ACC112 (cell line): Measurements from ENCODE around the gene SLCO3A1.

Experiments
- H2AFZ ChIP-seq: fragments of 200-600 bp; sonication (generic); one replicate; pipeline ENCODE4 v1.6.0; 2017; ENCODE audit warnings: antibody characterized with exemption, low read length; ENCODE audit not compliant: unreplicated experiment
- H3K27ac ChIP-seq: fragments of 200-600 bp; sonication (generic); 2 replicates; pipeline ENCODE4 v1.5.1; 2014; ENCODE audit warnings: low read depth, mild to moderate bottlenecking, antibody characterized with exemption, low read length, moderate library complexity
- H3K27me3 ChIP-seq: fragments of 200-600 bp; sonication (generic); 2 replicates; pipeline ENCODE4 v1.6.1; 2014; ENCODE audit warnings: mild to moderate bottlenecking, antibody characterized with exemption, low read length, moderate library complexity, mixed read lengths; ENCODE audit not compliant: insufficient read depth
- H3K36me3 ChIP-seq: fragments of 200-600 bp; sonication (generic); 2 replicates; pipeline ENCODE4 v1.6.1; 2016; ENCODE audit warnings: mild to moderate bottlenecking, antibody characterized with exemption, low read length, moderate library complexity, mixed read lengths; ENCODE audit not compliant: insufficient read depth
- H3K4me1 ChIP-seq: fragments of 200-600 bp; sonication (generic); one replicate; pipeline ENCODE4 v1.6.1; 2016; ENCODE audit warnings: low read length, mixed read lengths; ENCODE audit not compliant: insufficient read depth, unreplicated experiment, control insufficient read depth
- H3K4me3 ChIP-seq: fragments of 200-600 bp; sonication (generic); 2 replicates; pipeline ENCODE4 v1.5.1; 2014; ENCODE audit warnings: mild to moderate bottlenecking, low read depth, low read length
- H3K79me2 ChIP-seq: fragments of 200-600 bp; sonication (generic); one replicate; pipeline ENCODE4 v1.6.0; 2016; ENCODE audit warnings: low read length; ENCODE audit not compliant: control insufficient read depth, unreplicated experiment, insufficient read depth

Gene SLCO3A1

DNA sequence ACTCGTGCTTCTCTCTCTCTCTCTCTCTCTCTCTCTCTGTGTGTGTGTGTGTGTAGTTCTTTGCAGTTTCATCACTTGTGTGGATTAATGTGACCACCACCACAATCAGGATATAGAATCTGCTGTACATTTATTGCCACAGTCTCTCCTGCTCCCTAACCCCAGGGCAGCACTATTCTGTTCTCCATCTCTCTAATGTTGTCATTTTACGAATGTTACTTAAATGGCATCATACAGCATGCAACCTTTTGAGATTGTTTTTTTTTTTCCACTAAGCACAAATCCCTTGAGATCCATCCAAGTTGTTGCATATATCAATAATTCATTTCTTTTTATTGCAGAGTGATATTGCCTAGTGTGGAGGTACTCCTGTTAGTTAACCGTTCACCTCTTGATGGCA is 26.9 kb downstream of the SLCO3A1 start:
- no peak overlapping the region for H3K4me3 ChIP-seq

DNA sequence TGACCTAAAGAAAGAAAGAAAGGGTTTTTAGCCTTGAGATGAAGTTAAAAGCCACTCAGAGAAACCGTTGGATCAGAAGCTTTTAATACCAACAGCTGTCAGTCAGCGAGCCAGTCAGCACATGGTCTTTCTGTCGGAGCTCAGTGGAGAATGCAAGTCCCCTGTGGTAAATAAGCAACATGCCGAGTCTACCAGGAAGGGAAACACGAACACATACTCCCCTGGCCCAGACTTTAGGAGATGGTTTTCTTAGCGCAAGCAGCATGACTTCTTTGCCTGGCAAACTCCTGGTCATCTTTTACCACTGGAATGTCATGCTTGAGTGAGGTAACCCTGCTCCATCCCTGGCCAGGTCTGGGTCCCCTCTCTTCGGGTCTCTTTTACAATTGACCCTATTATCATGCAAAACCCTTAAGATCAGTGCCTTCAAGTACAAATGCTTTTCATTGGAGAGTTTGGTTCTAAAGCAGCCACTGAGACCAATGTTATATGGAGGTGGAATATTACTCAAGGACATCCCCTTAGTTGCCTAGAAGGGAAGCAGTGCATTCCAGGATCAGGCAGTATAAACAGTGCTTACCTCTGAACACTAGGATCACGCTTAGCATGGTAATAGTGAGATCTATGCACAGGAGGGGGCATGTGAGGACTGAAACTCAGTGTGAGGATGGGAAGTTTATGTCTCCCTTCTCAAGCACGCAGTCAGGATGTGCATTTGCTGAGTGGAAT is 28.2 kb downstream of the SLCO3A1 start:
- Histone ChIP-seq H2AFZ (no peak overlapping the region), H3K36me3 (no peaks in the 10 kb centered on the region), H3K4me3 (no peak overlapping the region), H3K4me1 (no peaks in the 10 kb centered on the region), H3K27me3 (no peaks in the 10 kb centered on the region), H3K79me2 (peaks cover 5% of the 10 kb centered on the region), H3K27ac (no peak overlapping the region)

More for the DNA sequence above, 26.9 kb downstream of the SLCO3A1 start:
- Histone ChIP-seq H3K4me1 (no peaks in the 10 kb centered on the region), H3K27ac (no peak overlapping the region), H3K79me2 (peaks cover 5% of the 10 kb centered on the region), H3K27me3 (no peaks in the 10 kb centered on the region), H2AFZ (no peak overlapping the region), H3K36me3 (no peaks in the 10 kb centered on the region)

DNA sequence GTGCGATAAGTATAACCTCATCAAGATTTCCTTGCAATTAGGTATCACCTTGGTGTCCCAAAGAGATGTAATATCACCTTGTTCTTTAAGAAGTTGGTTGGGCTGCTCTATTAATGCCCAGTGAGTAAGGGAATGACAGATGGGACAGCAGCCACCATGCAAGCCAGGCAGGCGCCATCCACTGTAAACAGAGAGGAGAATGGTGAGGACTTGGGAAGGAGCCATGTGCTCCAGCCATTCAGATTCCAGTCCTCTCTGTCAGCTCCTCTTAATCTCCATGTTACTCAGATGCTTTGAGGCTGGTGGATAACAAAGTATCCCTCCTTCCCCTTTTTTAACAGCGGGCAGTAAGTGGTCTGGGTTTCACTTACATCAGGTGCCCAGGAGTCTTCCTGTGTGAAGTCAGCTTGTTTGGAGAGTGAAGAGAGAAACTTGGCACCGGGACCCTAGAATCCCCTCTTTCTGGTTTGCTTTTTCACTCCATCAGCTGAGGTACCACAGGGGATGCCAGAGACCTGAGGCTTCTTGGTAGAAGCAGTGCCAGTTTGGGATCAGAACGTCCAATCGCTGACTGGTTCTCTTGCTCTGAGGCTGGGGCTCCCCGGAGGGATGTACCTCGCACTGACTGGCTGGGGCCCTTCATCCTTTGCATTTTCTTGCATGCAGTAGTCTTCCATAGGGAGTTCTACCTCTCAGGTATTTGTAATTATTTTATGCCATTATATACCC is 29.5 kb downstream of the SLCO3A1 start:
- H3K27ac ChIP-seq: no peak overlapping the region
- no peak overlapping the region for H3K4me3 ChIP-seq
- no peak overlapping the region for H2AFZ ChIP-seq
- H3K27me3 ChIP-seq: no peaks in the 10 kb centered on the region
- no peaks in the 10 kb centered on the region for H3K36me3 ChIP-seq
- peaks cover 10% of the 10 kb centered on the region for H3K79me2 ChIP-seq
- H3K4me1 ChIP-seq: no peaks in the 10 kb centered on the region

DNA sequence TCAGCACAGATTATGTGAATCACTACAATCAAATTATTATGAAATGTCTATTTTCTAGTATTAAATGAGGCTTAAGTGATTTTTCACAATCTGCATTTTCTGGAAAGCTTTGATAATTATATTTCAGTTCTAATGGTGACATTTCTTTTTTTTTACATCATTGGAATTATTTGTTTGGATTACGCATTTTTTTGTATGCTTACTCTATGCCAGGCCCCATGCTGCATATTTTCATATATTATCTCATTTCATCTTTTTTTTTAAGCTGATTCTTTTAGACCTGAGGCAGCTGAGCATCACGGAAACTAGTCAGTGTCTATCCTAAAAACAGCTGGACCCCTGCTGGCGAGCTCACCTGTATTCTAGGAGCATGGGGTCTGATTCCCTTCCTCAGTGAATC is 31.1 kb downstream of the SLCO3A1 start:
- Histone ChIP-seq H3K79me2 (peaks cover 13% of the 10 kb centered on the region), H3K4me3 (no peak overlapping the region), H3K27me3 (no peaks in the 10 kb centered on the region), H3K36me3 (no peaks in the 10 kb centered on the region), H3K27ac (no peak overlapping the region), H3K4me1 (no peaks in the 10 kb centered on the region), H2AFZ (no peak overlapping the region)

DNA sequence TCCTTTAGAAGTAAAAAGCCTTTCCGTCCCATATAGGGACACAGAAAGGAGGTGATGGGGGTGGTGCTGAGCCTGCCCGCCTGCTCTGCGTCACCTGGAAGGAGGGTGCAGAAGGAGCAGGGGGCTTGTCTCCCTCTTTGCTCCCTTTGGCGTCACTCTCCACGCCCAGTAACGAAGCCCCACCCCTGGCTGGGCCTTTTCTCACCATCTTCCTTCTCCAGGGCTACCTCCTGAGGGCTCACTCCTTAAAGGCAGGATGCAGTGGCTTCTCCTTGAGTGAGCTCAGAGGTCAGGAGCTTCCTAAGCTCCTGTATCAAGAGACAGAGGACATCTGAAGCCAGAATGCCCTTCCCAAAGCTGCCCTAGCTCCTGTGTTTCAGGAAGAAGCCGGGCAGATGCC is 31.5 kb downstream of the SLCO3A1 start:
- peaks cover 13% of the 10 kb centered on the region for H3K79me2 ChIP-seq
- H3K36me3 ChIP-seq: no peaks in the 10 kb centered on the region
- no peak overlapping the region for H3K4me3 ChIP-seq
- no peaks in the 10 kb centered on the region for H3K4me1 ChIP-seq
- no peak overlapping the region for H3K27ac ChIP-seq
- H3K27me3 ChIP-seq: no peaks in the 10 kb centered on the region
- H2AFZ ChIP-seq: no peak overlapping the region

DNA sequence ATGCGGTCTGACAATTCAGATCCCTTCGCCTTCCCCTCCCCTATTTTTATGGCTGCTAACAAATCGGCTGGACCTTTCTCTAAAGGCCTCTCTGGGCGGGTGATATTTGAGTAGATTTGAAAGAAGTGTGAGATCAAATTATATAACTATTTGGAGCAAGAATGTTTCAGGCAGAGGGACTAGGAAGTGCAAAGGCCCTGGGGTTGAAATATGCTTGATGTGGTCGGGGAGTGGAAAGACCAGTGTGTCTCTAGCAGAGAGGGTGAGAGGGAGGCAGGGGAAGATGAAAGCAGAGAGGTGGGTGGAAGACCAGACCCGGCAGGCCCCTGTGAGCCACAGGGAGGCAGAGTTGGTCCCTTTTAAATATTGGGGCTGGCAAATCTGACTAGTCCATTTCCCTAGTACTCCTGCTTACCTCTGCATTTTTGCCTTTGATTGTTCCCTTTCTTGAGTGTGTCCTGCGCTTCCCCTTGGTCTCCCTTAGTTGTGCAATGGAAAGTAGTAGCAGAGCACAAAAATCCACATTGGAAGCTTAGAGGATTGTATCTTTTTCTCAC is 32.3 kb downstream of the SLCO3A1 start:
- no peaks in the 10 kb centered on the region for H3K27me3 ChIP-seq
- H3K79me2 ChIP-seq: peaks cover 13% of the 10 kb centered on the region

DNA sequence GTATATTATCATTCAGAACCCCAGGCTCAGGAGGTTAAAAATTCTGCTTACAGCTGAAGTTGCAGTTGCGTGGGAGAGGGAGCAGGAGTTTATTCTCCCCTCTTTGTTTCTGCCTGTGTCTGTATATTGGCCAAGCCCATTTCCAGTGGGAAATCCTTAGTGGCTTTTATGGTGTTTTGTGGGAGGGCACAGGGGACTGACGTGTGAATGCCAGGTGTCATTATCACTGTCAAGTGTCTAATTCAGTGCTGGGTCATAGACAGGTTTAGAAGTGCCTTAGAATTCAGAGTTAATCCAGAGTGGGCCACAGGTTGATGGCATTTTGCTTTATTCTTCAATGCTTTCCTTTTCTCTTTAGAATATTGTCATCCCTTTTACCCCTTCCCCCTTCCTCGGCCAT is 33.4 kb downstream of the SLCO3A1 start:
- Histone ChIP-seq H3K79me2 (peaks cover 13% of the 10 kb centered on the region), H3K4me3 (no peak overlapping the region), H3K36me3 (no peaks in the 10 kb centered on the region), H3K27ac (no peak overlapping the region), H2AFZ (no peak overlapping the region), H3K4me1 (peaks cover 10% of the 10 kb centered on the region), H3K27me3 (no peaks in the 10 kb centered on the region)

More for the DNA sequence above, 32.3 kb downstream of the SLCO3A1 start:
- Histone ChIP-seq H3K4me3 (no peak overlapping the region), H2AFZ (no peak overlapping the region), H3K27ac (no peak overlapping the region), H3K36me3 (no peaks in the 10 kb centered on the region), H3K4me1 (peaks cover 7% of the 10 kb centered on the region)

DNA sequence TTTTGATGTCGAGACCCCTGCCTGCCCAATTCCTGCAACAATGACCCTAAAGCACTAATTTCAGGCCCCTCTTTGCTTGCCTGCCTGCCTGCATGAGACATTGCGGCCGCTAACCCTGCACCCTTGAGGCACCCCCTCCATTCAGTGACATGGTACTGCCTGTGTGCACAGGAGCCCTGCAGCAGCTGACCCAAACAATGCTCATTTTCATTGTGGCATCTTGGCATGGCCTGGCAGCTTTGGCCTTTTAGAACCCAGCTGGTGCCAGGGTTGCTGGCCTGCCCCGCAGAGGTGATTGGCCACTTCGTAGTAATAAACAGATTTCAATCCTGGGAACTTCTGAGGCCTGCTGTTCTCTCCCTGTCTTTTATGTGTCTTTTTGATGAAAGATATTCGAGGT is 33.8 kb downstream of the SLCO3A1 start:
- H3K79me2 ChIP-seq: peaks cover 10% of the 10 kb centered on the region
- H3K36me3 ChIP-seq: no peaks in the 10 kb centered on the region
- H2AFZ ChIP-seq: no peak overlapping the region
- no peaks in the 10 kb centered on the region for H3K27me3 ChIP-seq
- no peak overlapping the region for H3K4me3 ChIP-seq
- H3K4me1 ChIP-seq: peaks cover 10% of the 10 kb centered on the region
- H3K27ac ChIP-seq: no peak overlapping the region

DNA sequence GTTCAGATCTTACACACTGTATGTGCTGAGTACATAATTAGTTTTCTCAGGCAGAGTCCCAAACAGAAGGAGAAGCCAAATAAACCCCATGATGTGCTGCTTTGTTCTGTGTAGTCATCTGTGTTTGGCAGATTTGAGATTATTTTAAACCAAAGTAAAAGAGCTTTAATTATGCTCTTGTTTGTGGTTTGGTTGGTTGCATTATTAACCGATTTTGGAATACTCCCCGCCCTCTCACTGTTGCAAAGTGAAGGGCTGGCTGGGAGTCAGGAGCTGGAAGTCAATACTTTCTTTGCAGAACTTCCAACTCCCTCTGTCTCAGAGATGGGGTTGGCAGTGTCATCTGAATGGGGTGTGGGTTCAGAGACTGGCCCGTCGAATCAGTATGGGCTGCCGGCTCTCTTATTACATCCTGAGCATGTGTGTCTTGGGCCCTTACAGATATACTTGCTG is 34.4 kb downstream of the SLCO3A1 start:
- Histone ChIP-seq H2AFZ (no peak overlapping the region), H3K4me1 (peaks cover 10% of the 10 kb centered on the region), H3K4me3 (no peak overlapping the region), H3K27ac (no peak overlapping the region), H3K27me3 (no peaks in the 10 kb centered on the region), H3K36me3 (0 out of 2 replicates have a peak, but pooled peaks cover 3% of the 10 kb centered on the region), H3K79me2 (peaks cover 10% of the 10 kb centered on the region)

DNA sequence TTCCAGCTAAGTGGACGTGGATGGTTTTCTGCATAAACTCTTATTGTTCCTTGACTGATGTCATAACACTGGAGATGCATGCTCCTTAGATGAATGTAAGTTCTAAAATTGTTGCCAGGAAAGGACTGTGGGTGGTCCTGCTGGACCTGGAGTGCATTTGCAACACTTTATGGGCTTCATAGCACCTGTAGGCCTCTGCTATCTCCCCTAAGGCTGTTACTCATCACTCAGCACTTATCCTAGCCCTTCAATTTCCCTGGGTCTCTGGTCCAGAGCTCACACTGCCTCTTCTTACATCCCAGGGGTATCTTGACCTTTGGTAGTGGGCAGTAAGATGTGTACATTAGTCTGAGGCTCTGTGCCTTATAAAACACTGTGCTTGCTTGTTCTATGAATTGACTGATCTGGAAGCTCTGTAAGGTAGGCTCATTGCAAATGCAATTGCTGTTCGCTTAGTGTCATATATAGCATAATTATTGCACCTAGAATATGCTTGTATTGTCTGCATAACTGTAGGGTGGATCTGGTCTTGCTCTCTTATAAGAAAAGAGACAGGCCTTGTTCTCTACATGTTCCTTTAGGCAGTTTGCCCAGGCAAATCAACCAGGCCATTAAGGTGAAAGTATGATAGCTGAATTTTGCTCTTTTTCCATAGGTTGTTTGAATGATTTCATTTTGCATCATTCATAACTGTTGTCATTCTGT is 35.8 kb downstream of the SLCO3A1 start:
- no peak overlapping the region for H3K4me3 ChIP-seq
- H2AFZ ChIP-seq: no peak overlapping the region
- peaks cover 10% of the 10 kb centered on the region for H3K4me1 ChIP-seq
- no peaks in the 10 kb centered on the region for H3K27me3 ChIP-seq
- 0 out of 2 replicates have a peak, but pooled peaks cover 7% of the 10 kb centered on the region for H3K36me3 ChIP-seq
- H3K27ac ChIP-seq: no peak overlapping the region
- H3K79me2 ChIP-seq: peaks cover 10% of the 10 kb centered on the region
